LNCaP clone FGC (cell line): Measurements from ENCODE around the gene XYLT1.

Source experiments
- DNase-seq: peaks from one replicate; pipeline ENCODE4 v3.0.0-alpha.2; 2011; ENCODE audit warnings: low read depth
- H3K4me3 ChIP-seq: 2 replicates; pipeline ENCODE4 v1.5.1; 2011; ENCODE audit warnings: mild to moderate bottlenecking, low read depth, low read length, control low read depth
- CTCF ChIP-seq: IDR thresholded peaks from 2 replicates; pipeline ENCODE4 v1.5.1; 2012; ENCODE audit warnings: mild to moderate bottlenecking; ENCODE audit not compliant: control insufficient read depth, insufficient read depth; ENCODE audit errors: extremely low read depth

The XYLT1 gene

GRCh38 chr16:17444658-17445057, 26.1 kb downstream of the XYLT1 start:
- no peak for TF ChIP-seq CTCF
- no peak for DNase-seq
- H3K4me3 ChIP-seq: no peak overlapping the region

GRCh38 chr16:17440131-17440530, 30.6 kb downstream of the XYLT1 start:
- DNase-seq: no peak
- no peak overlapping the region for H3K4me3 ChIP-seq
- no peak for TF ChIP-seq CTCF

GRCh38 chr16:17439580-17439979, 31.2 kb downstream of the XYLT1 start:
- DNase-seq: no peak
- TF ChIP-seq CTCF: no peak
- no peak overlapping the region for H3K4me3 ChIP-seq

DNA sequence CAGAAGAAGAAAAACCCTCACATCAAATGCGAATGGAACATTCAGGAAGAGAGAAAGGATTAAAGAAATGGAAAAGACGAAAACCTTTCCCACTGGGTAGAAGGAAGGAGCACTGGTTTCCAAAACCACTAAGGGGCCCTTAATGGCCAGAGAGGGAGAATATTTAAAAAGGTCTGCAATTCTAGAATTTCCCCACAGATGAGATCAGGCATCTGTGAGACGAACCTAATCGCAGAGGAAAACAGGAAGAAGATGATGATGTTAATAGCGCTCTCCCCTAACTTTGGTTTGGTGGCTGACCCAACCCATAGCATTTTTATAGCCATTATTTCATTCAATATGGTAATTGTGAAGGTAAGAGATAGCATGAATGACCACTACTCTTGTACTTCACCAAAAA, 32.8 kb downstream of the XYLT1 start:
- TF ChIP-seq CTCF: no peak
- H3K4me3 ChIP-seq: no peak overlapping the region
- no peak for DNase-seq

- H3K4me3 ChIP-seq: no peak overlapping the region
- no peak for TF ChIP-seq CTCF
- no peak for DNase-seq
These were observed 33.5 kb downstream of the XYLT1 start for GRCh38 chr16:17437127-17437720.

- no peak for DNase-seq
- TF ChIP-seq CTCF: no peak
- no peak overlapping the region for H3K4me3 ChIP-seq
These were observed 35.4 kb downstream of the XYLT1 start for GRCh38 chr16:17435318-17435717.
